Measurements from ENCODE around the gene TNFRSF14.
A peak's percentile ranks its signal among the peaks of the same experiment; 100 is the strongest.
"Not testable (repeated sequence)": the region's sequence is repeated elsewhere in the genome, so short reads cannot be mapped to it uniquely, and the experiment has no call there.

Gene TNFRSF14

GRCh38 chr1:2540816-2541492, 15.2 kb upstream of the TNFRSF14 start:
- DNase-seq, result no peak

GRCh38 chr1:2541619-2542245, 14.4 kb upstream of the TNFRSF14 start:
- no peak for DNase-seq

DNA sequence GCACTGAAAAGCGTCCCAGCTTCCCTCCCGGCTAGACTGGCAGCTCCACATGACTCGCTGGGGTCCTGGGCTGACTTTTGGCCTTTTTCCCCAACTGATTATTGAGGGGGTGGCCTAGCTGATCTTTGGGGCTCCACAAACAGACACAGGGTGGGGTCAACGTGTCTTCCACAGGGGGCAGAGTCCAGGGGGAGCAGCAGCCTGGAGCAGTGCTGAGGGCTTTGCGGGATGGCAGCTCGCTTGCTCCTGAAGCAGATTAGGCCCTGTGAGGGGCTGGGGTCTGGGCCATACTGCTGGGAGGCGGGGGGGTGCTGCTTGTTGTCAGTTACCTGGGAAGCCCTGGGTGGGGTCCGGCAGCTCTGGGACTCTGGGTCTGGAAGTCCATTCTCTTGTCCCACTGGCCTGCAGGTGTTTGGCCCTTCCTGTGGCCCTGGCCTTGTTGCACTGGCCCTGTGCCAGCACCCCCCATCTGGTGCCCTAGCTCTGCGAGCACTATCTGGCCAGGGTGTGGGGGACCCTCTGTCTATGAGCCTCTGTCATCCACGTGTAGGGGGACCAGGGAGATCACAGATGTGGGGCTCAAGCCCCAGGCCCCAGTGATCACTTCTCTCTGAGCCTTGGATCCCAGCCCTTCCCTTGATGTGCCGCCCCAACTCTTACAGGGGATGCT, 13.8 kb upstream of the TNFRSF14 start:
- DNase-seq, result no peak

DNA sequence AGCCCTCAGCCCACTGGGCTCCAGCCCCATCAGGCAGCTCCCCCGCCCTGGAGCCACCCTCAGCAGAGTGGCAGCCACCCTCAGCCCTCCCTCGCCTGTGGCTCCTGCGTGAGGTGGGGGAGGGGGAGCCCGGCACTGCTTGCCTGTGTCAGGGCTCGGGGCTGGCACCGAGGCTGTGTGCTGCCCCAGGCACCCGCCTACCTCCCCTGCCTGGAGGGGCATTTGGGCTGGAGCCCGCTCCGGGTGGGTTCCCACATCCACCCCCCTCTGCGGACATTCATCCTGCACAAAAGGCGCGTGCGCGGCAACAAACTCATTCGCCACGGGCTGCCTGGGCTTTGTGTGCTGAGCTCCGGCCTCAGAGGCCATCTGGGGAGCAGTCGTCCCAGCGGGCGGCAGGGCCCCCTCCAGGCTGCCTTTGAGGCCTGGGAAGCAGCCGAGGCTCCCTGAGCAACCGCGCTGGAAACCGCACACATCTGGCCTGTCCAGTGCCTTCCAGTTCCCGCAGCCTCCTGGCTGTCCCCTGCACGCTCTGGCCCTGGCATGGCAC, 12.6 kb upstream of the TNFRSF14 start:
- DNase-seq, result no peak

GRCh38 chr1:2544093-2544874, 11.9 kb upstream of the TNFRSF14 start:
- DNase-seq, result no peak

- DNase-seq, result no peak
Observed at GRCh38 chr1:2544875-2545640, 11.1 kb upstream of the TNFRSF14 start.

DNA sequence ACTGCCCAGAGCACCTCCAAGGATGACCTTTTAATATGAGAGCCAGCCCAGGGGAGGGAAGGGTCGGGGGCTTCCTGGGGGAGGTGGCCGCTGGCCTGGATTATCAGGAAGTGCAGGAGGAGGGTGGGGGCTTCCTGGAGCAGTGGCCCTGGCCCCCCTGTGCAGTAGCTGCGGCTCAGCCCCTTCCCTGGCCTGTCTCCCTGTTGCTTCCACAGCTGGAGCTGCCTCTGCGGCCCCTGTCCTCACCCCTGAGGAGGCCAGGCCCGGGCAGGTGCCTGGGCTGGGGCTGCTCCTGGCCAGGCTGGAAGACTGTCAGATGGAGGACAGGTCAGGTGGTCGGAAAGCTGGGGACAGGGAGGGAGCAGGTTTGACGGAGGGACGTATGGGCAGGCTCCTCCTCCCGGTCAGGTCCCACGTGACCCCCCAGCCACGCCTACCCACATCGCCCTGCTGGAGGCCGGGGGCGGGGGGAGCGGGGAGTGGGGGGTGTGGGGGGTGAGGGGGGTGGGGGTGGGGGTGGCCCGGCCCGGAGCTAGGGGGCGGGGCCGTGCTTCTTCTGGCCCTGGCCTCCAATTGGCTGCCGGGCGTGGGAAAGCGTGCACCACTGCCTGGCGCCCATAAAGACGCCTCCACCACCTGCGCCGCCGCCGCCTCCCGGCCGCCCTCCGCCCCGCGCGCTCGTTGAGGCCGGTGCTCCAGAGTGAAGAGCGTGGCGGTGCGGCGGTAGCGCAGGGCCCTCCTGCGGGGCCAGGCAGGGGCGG, 10.2 kb upstream of the TNFRSF14 start:
- peak; percentile 33 for DNase-seq

DNA sequence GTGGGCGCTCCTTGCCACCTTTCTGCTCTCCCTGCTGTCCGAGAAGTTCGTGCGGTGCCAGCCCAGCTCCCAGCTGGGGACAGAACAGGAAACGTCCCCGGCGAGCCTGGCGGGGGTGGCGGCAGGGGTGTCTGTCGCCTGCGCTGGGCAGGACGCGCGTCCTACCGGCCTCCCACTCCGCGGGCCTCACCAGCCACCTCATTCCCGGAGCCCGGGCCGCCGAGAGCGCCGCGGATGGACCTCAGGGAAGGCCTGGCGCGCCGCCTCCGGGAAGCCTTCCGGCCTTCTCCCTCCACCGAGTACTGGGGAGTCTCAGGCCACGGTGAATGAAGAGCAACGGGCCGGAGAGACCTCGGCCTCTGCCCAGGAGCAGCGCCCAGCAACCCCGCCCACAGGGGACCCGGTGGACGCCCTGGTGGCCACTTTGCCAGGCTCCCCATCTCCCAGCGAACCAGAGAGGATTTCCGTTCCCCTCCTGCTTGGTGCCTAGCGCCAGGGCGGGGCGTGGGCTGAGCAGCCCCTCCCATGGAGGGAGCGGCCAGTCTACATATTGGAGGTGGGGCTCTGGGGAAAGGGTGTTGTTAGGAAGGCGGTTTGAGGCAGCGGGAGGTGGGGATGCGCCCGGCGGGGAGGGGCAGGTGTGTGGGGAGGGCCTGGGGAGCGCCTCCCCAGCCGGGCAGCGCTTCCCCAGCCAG, 9.5 kb upstream of the TNFRSF14 start:
- DNase-seq, result peak; percentile 46

GRCh38 chr1:2547210-2548067, 8.7 kb upstream of the TNFRSF14 start:
- DNase-seq, result no peak

DNA sequence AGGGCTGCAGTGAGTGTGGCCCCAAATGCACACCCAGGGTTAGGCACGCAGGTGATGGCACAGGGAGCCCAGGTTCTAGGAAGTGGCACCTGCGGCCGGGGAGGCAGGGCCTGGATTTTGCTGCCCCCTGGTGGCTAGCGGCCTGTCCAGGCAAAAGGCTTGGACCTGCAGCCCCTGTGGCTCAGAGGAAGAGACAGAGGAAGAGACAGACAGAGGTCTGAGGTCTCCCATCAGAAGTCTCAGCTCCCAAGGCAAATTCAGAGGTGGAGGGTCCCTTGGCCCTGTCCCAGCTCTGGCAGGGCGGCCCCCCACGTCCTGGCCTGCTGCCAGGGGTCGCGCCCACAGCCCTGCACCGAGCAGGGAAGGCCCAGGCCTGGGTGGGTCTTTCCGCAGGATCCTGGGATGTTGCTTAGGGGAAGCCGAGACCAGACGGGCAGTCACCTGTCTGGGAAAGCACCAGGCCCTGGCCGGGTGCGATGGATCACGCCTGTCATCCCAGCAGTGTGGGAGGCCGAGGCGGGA, 8.0 kb upstream of the TNFRSF14 start:
- DNase-seq, result peak; percentile 43

DNA sequence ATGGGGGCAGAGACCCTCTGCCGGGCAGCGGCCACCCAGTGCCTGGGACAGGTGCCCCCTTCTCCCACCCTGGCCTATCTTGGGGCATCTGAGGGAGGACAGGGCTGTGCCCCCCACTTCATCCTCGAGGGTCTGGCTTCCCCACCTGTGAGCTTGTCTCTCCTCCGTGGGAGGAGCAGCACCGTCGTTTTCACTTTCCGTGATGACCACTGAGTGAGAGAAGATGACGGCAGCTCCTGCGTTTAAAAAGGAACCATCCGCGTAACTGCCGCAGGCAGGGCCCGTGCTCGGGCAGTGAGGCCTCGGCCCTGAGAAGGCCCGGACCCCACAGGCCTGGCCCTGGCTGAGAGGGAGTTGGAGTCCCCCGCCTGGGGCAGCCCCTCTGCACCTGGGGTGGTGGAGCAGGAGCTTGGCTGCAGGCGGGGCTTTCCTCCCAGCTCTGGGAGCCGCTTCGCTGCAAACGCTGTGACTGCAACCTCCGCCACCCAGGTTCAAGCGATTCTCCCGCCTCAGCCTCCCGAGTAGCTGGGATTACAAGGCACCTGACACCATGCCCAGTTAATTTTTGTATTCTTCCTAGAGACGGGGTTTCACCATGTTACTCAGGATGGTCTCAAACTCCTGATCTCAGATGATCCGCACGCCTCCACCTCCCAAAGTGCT, 6.7 kb upstream of the TNFRSF14 start:
- DNase-seq, result not testable (repeated sequence)

- not testable (repeated sequence) for DNase-seq
Observed at GRCh38 chr1:2550309-2550861, 5.8 kb upstream of the TNFRSF14 start.

GRCh38 chr1:2551544-2551943, 4.6 kb upstream of the TNFRSF14 start:
- DNase-seq, result not testable (repeated sequence)

- DNase-seq, result no peak
Observed at GRCh38 chr1:2552189-2552588, 4.0 kb upstream of the TNFRSF14 start.

GRCh38 chr1:2553076-2553475, 3.1 kb upstream of the TNFRSF14 start:
- not testable (repeated sequence) for DNase-seq

DNA sequence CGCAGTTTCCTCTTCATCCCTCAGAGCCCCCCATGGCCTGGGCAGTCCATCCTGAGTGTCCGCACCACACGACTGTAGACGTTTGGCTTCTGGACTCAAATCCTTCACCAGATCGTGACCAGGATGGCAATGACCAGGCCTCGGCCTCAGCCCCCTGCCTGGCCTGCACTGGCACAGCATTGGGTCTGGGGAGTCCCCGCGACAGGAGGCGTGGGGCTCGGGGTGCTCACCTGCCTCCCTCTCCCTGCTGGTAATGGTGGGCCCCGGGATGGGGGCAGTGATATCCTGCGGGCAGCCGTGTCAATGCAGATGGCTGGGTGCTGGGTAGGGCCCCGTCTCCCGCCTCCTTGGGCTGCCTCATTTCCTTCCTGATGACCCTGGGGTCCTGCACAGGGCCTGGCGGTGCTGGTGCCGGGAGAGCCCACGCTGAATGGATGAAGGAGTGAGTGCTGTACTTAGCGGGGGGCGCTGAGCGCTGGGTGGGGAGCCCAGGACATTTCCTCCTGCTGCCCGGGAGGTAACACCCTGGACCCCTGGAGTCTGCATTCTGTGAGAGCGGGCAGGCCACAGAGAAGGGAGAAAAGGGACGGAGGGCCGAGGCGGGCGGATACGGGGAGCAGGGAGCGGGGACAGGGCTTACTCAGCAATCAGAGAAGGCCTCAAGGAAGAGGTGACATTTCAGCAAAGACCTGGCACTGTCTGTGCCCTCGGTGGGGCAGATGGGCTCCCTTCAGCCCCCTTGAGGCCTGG, 2.1 kb upstream of the TNFRSF14 start:
- no peak for DNase-seq

GRCh38 chr1:2554621-2555387, 1.4 kb upstream of the TNFRSF14 start:
- DNase-seq, result no peak
